ENCODE measurements around the gene CREB3L2. TPM values are rescaled to one million over a fixed set of nuclear protein-coding genes. Genes with fewer than 3 reads are reported as not detected.

Gene CREB3L2
- total and polyA plus RNA-seq, 4 donors: 13.0 to 25.7 (median 19.5) TPM

- WGBS (ENCODE audit: insufficient coverage): 100% methylated on average over 1 of the region's 4 CpGs
- Histone ChIP-seq H3K27me3 (ENCODE audit: control insufficient read depth, insufficient read depth, low read length) (no peaks in the 10 kb centered on the region), H3K4me1 (ENCODE audit: control insufficient read depth, insufficient read depth, low read length) (peaks cover 2% of the 10 kb centered on the region), H3K4me3 (ENCODE audit: low read depth, low read length) (no peak overlapping the region), H3K9me3 (ENCODE audit: control insufficient read depth, insufficient read depth, low read length) (no peaks in the 10 kb centered on the region), H3K27ac (ENCODE audit: low read depth, low read length) (no peak overlapping the region), H3K36me3 (ENCODE audit: control insufficient read depth, insufficient read depth, low read length) (no peaks in the 10 kb centered on the region)
- no peak for DNase-seq (ENCODE audit: low read depth in 4 of 6, low spot score in 6 of 6)
Measured at GRCh38 chr7:137958470-137959431, 43.1 kb downstream of the CREB3L2 start.

DNA sequence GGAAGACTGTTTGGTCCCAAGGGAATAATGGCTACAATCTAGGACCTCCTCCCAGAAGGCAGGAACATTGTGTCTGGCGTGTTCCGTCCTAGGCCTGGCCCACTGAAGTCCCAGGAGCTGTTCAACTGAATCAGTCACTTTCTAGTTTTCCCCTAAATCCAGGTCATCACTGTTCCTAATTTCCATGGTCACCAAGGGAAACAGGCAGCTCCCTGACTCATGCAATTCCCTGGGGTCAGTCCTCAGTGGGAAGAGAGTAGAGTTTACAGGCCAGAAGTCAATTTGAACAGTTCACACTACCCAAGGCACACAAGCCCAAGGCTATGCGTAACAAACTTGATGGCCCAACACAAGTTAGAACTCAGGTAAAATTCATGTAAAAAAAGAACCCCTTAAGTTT lies 44.0 kb downstream of the CREB3L2 start:
- WGBS (ENCODE audit: insufficient coverage): no CpG with 5 or more reads among the region's 3 CpGs
- H3K27me3 ChIP-seq (ENCODE audit: control insufficient read depth, insufficient read depth, low read length): no peaks in the 10 kb centered on the region
- DNase-seq (ENCODE audit: low read depth in 4 of 6, low spot score in 6 of 6): no peak
- no peak overlapping the region for H3K4me3 ChIP-seq (ENCODE audit: low read depth, low read length)
- H3K27ac ChIP-seq (ENCODE audit: low read depth, low read length): no peak overlapping the region
- H3K36me3 ChIP-seq (ENCODE audit: control insufficient read depth, insufficient read depth, low read length): no peaks in the 10 kb centered on the region
- peaks cover 2% of the 10 kb centered on the region for H3K4me1 ChIP-seq (ENCODE audit: control insufficient read depth, insufficient read depth, low read length)
- no peaks in the 10 kb centered on the region for H3K9me3 ChIP-seq (ENCODE audit: control insufficient read depth, insufficient read depth, low read length)

- Histone ChIP-seq H3K9me3 (ENCODE audit: control insufficient read depth, insufficient read depth, low read length) (no peaks in the 10 kb centered on the region), H3K27ac (ENCODE audit: low read depth, low read length) (no peak overlapping the region), H3K4me1 (ENCODE audit: control insufficient read depth, insufficient read depth, low read length) (peaks cover 2% of the 10 kb centered on the region), H3K27me3 (ENCODE audit: control insufficient read depth, insufficient read depth, low read length) (no peaks in the 10 kb centered on the region), H3K4me3 (ENCODE audit: low read depth, low read length) (no peak overlapping the region), H3K36me3 (ENCODE audit: control insufficient read depth, insufficient read depth, low read length) (no peaks in the 10 kb centered on the region)
- no peak for DNase-seq (ENCODE audit: low read depth in 4 of 6, low spot score in 6 of 6)
- WGBS (ENCODE audit: insufficient coverage): 100% methylated on average over 1 of the region's 5 CpGs
Measured at GRCh38 chr7:137956591-137956990, 45.3 kb downstream of the CREB3L2 start.

DNA sequence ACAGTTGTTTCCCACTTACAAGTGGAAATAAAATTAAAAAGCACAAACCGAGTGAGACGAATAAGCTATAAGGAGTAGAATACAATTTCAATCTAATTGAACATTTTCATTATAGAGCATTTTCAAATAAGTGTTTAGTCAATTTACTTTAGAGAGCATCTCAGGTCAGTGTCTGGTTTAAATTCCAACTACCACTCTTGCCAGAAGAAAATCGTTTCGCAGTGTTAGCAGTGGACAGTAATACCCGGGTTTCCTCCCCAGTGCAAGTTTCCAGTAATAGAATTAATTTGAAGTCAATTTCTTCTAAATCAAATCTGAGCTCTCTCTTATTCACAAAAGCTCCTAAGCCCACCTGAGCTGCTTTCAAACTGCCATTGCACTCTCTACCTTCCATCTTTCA lies 45.7 kb downstream of the CREB3L2 start:
- Histone ChIP-seq H3K4me3 (ENCODE audit: low read depth, low read length) (no peak overlapping the region), H3K27ac (ENCODE audit: low read depth, low read length) (no peak overlapping the region), H3K9me3 (ENCODE audit: control insufficient read depth, insufficient read depth, low read length) (no peaks in the 10 kb centered on the region), H3K36me3 (ENCODE audit: control insufficient read depth, insufficient read depth, low read length) (no peaks in the 10 kb centered on the region), H3K4me1 (ENCODE audit: control insufficient read depth, insufficient read depth, low read length) (peaks cover 2% of the 10 kb centered on the region), H3K27me3 (ENCODE audit: control insufficient read depth, insufficient read depth, low read length) (no peaks in the 10 kb centered on the region)
- peak in 1 of 6 donors; percentile 21 for DNase-seq (ENCODE audit: low read depth in 4 of 6, low spot score in 6 of 6)
- no CpG with 5 or more reads among the region's 5 CpGs for WGBS (ENCODE audit: insufficient coverage)

- Histone ChIP-seq H3K27me3 (ENCODE audit: control insufficient read depth, insufficient read depth, low read length) (no peaks in the 10 kb centered on the region), H3K4me1 (ENCODE audit: control insufficient read depth, insufficient read depth, low read length) (peaks cover 2% of the 10 kb centered on the region), H3K4me3 (ENCODE audit: low read depth, low read length) (no peak overlapping the region), H3K36me3 (ENCODE audit: control insufficient read depth, insufficient read depth, low read length) (no peaks in the 10 kb centered on the region), H3K9me3 (ENCODE audit: control insufficient read depth, insufficient read depth, low read length) (no peaks in the 10 kb centered on the region), H3K27ac (ENCODE audit: low read depth, low read length) (no peak overlapping the region)
- WGBS (ENCODE audit: insufficient coverage): 70% methylated on average over 2 of the region's 2 CpGs
- no peak for DNase-seq (ENCODE audit: low read depth in 4 of 6, low spot score in 6 of 6)
Measured at GRCh38 chr7:137954614-137955013, 47.3 kb downstream of the CREB3L2 start.

- peak in 3 of 6 donors; percentile 26 to 85 (median 71) for DNase-seq (ENCODE audit: low read depth in 4 of 6, low spot score in 6 of 6)
- Histone ChIP-seq H3K27ac (ENCODE audit: low read depth, low read length) (peak overlapping the region; percentile 76), H3K36me3 (ENCODE audit: control insufficient read depth, insufficient read depth, low read length) (no peaks in the 10 kb centered on the region), H3K4me1 (ENCODE audit: control insufficient read depth, insufficient read depth, low read length) (peaks cover 2% of the 10 kb centered on the region), H3K27me3 (ENCODE audit: control insufficient read depth, insufficient read depth, low read length) (no peaks in the 10 kb centered on the region), H3K4me3 (ENCODE audit: low read depth, low read length) (no peak overlapping the region), H3K9me3 (ENCODE audit: control insufficient read depth, insufficient read depth, low read length) (no peaks in the 10 kb centered on the region)
- 36% methylated on average over 4 of the region's 6 CpGs for WGBS (ENCODE audit: insufficient coverage)
Measured at GRCh38 chr7:137953665-137954470, 48.0 kb downstream of the CREB3L2 start.

DNA sequence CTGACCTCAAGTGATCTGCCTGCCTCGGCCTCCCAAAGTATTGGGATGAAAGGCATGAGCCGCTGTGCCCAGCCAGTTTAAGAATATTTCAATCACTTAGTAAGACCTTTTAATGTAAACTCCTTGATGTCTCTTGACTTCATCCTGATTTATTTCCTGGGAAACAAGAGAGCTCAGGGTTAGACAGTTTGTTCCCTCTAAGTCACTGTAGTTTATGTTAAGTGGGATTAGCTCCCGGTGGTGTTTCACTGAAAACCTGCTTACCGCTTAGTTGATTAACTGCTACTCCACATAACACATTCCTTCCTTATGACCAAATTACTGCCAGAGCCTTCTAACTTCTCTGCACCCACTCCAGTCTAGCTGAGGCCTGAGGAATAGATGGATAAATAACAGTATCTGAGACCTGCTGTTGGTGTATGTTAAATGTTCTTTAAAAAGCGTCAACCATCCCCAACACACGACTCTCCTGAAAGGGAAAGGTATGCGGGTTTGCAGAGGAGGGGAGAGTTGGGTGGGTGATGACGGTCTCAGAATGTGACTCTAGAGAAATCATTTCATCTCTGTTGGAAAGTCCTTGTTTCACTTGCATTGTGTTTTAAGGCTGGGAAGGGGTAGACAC lies 48.7 kb downstream of the CREB3L2 start:
- no peaks in the 10 kb centered on the region for H3K9me3 ChIP-seq (ENCODE audit: control insufficient read depth, insufficient read depth, low read length)
- peak overlapping the region; percentile 76 for H3K27ac ChIP-seq (ENCODE audit: low read depth, low read length)
- H3K4me3 ChIP-seq (ENCODE audit: low read depth, low read length): no peak overlapping the region
- no peak for DNase-seq (ENCODE audit: low read depth in 4 of 6, low spot score in 6 of 6)
- H3K4me1 ChIP-seq (ENCODE audit: control insufficient read depth, insufficient read depth, low read length): peaks cover 2% of the 10 kb centered on the region
- H3K27me3 ChIP-seq (ENCODE audit: control insufficient read depth, insufficient read depth, low read length): no peaks in the 10 kb centered on the region
- H3K36me3 ChIP-seq (ENCODE audit: control insufficient read depth, insufficient read depth, low read length): no peaks in the 10 kb centered on the region
- WGBS (ENCODE audit: insufficient coverage): 50% methylated on average over 2 of the region's 8 CpGs

DNA sequence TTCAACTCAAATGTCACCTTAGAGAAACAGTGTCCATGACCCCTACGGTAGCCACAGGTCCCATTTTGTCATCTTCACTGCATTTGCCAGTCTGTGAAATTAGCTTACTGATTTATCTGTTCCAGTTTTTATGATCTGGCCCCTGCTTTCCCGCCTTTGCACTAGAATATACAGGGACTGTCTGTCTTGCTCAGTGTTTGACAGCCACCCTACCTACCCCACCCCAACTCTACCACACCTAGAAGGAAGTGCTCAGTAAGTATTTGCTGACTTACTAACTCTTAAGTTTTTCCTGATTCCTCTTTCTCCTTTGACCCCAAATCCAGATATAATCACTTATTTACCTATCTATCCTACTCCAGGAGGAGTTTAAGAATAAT lies 49.5 kb downstream of the CREB3L2 start:
- H3K27ac ChIP-seq (ENCODE audit: low read depth, low read length): no peak overlapping the region
- H3K4me1 ChIP-seq (ENCODE audit: control insufficient read depth, insufficient read depth, low read length): peaks cover 2% of the 10 kb centered on the region
- 80% methylated on average over 2 of the region's 2 CpGs for WGBS (ENCODE audit: insufficient coverage)
- H3K4me3 ChIP-seq (ENCODE audit: low read depth, low read length): no peak overlapping the region
- H3K9me3 ChIP-seq (ENCODE audit: control insufficient read depth, insufficient read depth, low read length): no peaks in the 10 kb centered on the region
- no peaks in the 10 kb centered on the region for H3K36me3 ChIP-seq (ENCODE audit: control insufficient read depth, insufficient read depth, low read length)
- no peaks in the 10 kb centered on the region for H3K27me3 ChIP-seq (ENCODE audit: control insufficient read depth, insufficient read depth, low read length)
- no peak for DNase-seq (ENCODE audit: low read depth in 4 of 6, low spot score in 6 of 6)

- H3K27me3 ChIP-seq (ENCODE audit: control insufficient read depth, insufficient read depth, low read length): no peaks in the 10 kb centered on the region
- H3K36me3 ChIP-seq (ENCODE audit: control insufficient read depth, insufficient read depth, low read length): no peaks in the 10 kb centered on the region
- WGBS (ENCODE audit: insufficient coverage): 100% methylated on average over 5 of the region's 7 CpGs
- H3K4me1 ChIP-seq (ENCODE audit: control insufficient read depth, insufficient read depth, low read length): peaks cover 2% of the 10 kb centered on the region
- H3K9me3 ChIP-seq (ENCODE audit: control insufficient read depth, insufficient read depth, low read length): no peaks in the 10 kb centered on the region
- H3K4me3 ChIP-seq (ENCODE audit: low read depth, low read length): no peak overlapping the region
- no peak overlapping the region for H3K27ac ChIP-seq (ENCODE audit: low read depth, low read length)
- no peak for DNase-seq (ENCODE audit: low read depth in 4 of 6, low spot score in 6 of 6)
Measured at GRCh38 chr7:137951700-137952425, 50.0 kb downstream of the CREB3L2 start.

All from spinal cord (tissue), 10 donors.